Measurements from ENCODE around the gene FBLL1.

DNA sequence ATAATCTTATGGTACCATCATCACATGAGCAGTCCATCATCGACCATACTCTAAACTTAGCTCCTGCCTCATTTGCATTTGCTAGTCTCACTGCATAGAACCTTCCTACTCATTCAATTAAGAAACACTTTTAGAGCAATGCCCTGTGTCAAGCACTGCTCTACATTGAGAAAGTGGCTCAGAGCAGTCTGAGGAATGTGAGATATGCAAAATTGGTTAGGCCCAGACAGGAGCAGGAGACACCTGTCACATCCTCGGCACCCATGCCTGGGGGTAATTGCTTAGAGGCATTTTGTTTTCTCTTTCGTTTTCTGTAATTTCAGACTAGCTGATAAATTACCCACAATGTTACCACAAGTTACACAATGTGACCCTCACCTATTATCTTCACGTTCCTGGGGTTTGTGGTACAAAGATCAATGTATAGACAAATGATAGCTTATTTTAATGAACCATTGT, 47.7 kb upstream of the FBLL1 start:
- TF ChIP-seq EZH2phosphoT487 (IDR thresholded peaks at IDR 0.05; ENCODE audit: insufficient read depth, low read depth) (no peak), EZH2 (IDR thresholded peaks at IDR 0.05; ENCODE audit: insufficient read depth, poor library complexity, severe bottlenecking) (no peak)
